K562 (cell line): Measurements from ENCODE around the gene BDP1. TPM values are rescaled to one million over a fixed set of nuclear protein-coding genes. Genes with fewer than 3 reads are reported as not detected.

ENCODE experiments used
- ATAC-seq: fragments of 200-7000 bp; cut with Tn5 transposase; 3 replicates; pipeline ENCODE4 v1.9.1; 2020; ENCODE audit warnings: moderate library complexity
- BruUV-seq: library from RNA; stranded (reverse); fragments of 400-500 nt; replicated peaks from 2 replicates; lab custom pipeline; 2021; lab: Mats Ljungman, UMichigan
- CTCF ChIA-PET: fragments of 300-600 bp; formaldehyde crosslinking; extraction: SDS; loops from one replicate; lab custom pipeline; 2021; ENCODE audit warnings: low intra/inter-chr PET ratio; lab: Yijun Ruan, JAX
- POLR2A ChIA-PET: fragments of 300-600, 350-650 bp; sonication (Branson Sonifier 250); formaldehyde crosslinking; extraction: SDS; loops from one replicate; lab custom pipeline; 2021; ENCODE audit warnings: antibody characterized with exemption, inconsistent platforms; lab: Yijun Ruan, JAX
- DNase-seq, 4 experiments: peaks; one replicate each; pipeline versions ENCODE4 v3.0.0 to v3.0.0-alpha.2; 2011 to 2018; ENCODE audit warnings: low spot score in 3 of 4, mixed read lengths in 3 of 4; ENCODE audit errors: extremely low read depth in 1 of 4
- FAIRE-seq: peaks from 2 replicates; lab custom pipeline; 2011; peaks lifted over from hg19 to GRCh38; lab: Jason Lieb, UNC
- H2AFZ ChIP-seq: 2 replicates; pipeline ENCODE4 v1.6.0; 2011; ENCODE audit warnings: low read depth, low read length, control low read depth, inconsistent platforms
- H3K27ac ChIP-seq: fragments of 200-600 bp; 3 replicates; pipeline ENCODE4 v1.8.0; 2011; ENCODE audit warnings: low read depth, mild to moderate bottlenecking, control low read depth, inconsistent platforms, low read length, moderate library complexity, mixed read lengths; ENCODE audit errors: extremely low read depth
- H3K27me3 ChIP-seq, 2 experiments: fragments of 300-600 bp in 1 of 2; 2 replicates in 1 of 2; 3 replicates in 1 of 2; pipeline versions ENCODE4 v1.6.0 to v1.8.0; 2011; ENCODE audit warnings: inconsistent platforms in 2 of 2, low read length in 2 of 2, mild to moderate bottlenecking in 1 of 2, mixed read lengths in 1 of 2, moderate library complexity in 1 of 2; ENCODE audit not compliant: control insufficient read depth in 2 of 2, insufficient read depth in 2 of 2
- H3K36me3 ChIP-seq: fragments of 300-600 bp; 3 replicates; pipeline ENCODE4 v1.8.0; 2011; ENCODE audit warnings: mild to moderate bottlenecking, low read length, inconsistent platforms; ENCODE audit not compliant: control insufficient read depth, insufficient read depth
- H3K4me1 ChIP-seq, 2 experiments: fragments of 200-600 bp in 1 of 2; replicated peaks in 1 of 2; 2 replicates in 1 of 2; 3 replicates in 1 of 2; pipeline versions ENCODE4 v1.5.1 to v1.8.0; 2011; ENCODE audit warnings: inconsistent platforms in 2 of 2, low read length in 2 of 2, mild to moderate bottlenecking in 1 of 2, mixed read lengths in 1 of 2, moderate library complexity in 1 of 2; ENCODE audit not compliant: control insufficient read depth in 2 of 2, insufficient read depth in 2 of 2
- H3K4me2 ChIP-seq: 2 replicates; pipeline ENCODE4 v1.6.1; 2011; ENCODE audit warnings: low read length, control low read depth, inconsistent platforms, mixed read lengths; ENCODE audit not compliant: insufficient read depth
- H3K4me3 ChIP-seq: fragments of 200-600 bp; sonication (generic), shearing (Covaris generic); 2 replicates; pipeline ENCODE4 v1.5.1; 2016; ENCODE audit warnings: control low read depth, inconsistent platforms
- H3K79me2 ChIP-seq: fragments of 200-600 bp; 3 replicates; pipeline ENCODE4 v1.8.0; 2011; ENCODE audit warnings: low read length, inconsistent platforms; ENCODE audit not compliant: control insufficient read depth, insufficient read depth
- H3K9ac ChIP-seq, 2 experiments: 2 replicates each; pipeline versions ENCODE4 v1.6.0 to v1.6.1; 2011; ENCODE audit warnings: low read depth in 2 of 2, low read length in 2 of 2, control low read depth in 1 of 2, inconsistent platforms in 1 of 2, mild to moderate bottlenecking in 1 of 2, mixed read lengths in 1 of 2; ENCODE audit not compliant: insufficient read depth in 1 of 2
- H3K9me1 ChIP-seq: one replicate; pipeline ENCODE4 v1.6.0; 2011; ENCODE audit warnings: inconsistent platforms, mild to moderate bottlenecking, low read length, moderate library complexity; ENCODE audit not compliant: control insufficient read depth, insufficient read depth
- H3K9me3 ChIP-seq: replicated peaks from 2 replicates; pipeline ENCODE4 v1.5.1; 2011; ENCODE audit warnings: low read depth, low read length, inconsistent platforms; ENCODE audit not compliant: control insufficient read depth, insufficient read depth
- H4K20me1 ChIP-seq: replicated peaks from 2 replicates; pipeline ENCODE4 v1.6.1; 2011; ENCODE audit warnings: low read length, inconsistent platforms, mixed read lengths; ENCODE audit not compliant: control insufficient read depth, insufficient read depth
- GATA2 ChIP-seq: sonication (generic); formaldehyde crosslinking; IDR thresholded peaks from 2 replicates; pipeline ENCODE4 v1.4.0; 2020; ENCODE audit warnings: mild to moderate bottlenecking, missing genetic modification reagents
- GMEB1 ChIP-seq: fragments of 250-450 bp; sonication (Bioruptor Pico); IDR thresholded peaks from 2 replicates; pipeline ENCODE4 v1.4.0; 2020; ENCODE audit warnings: mild to moderate bottlenecking
- MIER1 ChIP-seq: fragments of 450-650 bp; IDR thresholded peaks from 2 replicates; pipeline ENCODE4 v1.6.1; 2016; ENCODE audit warnings: antibody characterized with exemption, mild to moderate bottlenecking, low read depth
- NFATC3 ChIP-seq: fragments of 450-650 bp; IDR thresholded peaks from 2 replicates; pipeline ENCODE4 v1.6.1; 2017; ENCODE audit warnings: mild to moderate bottlenecking
- PHF8 ChIP-seq: fragments of 200-600 bp; sonication (generic); IDR thresholded peaks from 2 replicates; pipeline ENCODE4 v1.6.1; 2012; ENCODE audit warnings: mixed run types, mild to moderate bottlenecking, inconsistent platforms, low read length, moderate library complexity, borderline replicate concordance
- PRPF4 ChIP-seq: fragments of 200-400 bp; formaldehyde crosslinking; IDR thresholded peaks from one replicate; pipeline ENCODE4 v1.6.1; 2017; ENCODE audit warnings: low read length, low read depth, mild to moderate bottlenecking; ENCODE audit not compliant: insufficient read depth, poor library complexity, severe bottlenecking
- RCOR1 ChIP-seq, 2 experiments: IDR thresholded peaks; 2 replicates each; pipeline ENCODE4 v1.6.1; 2012; ENCODE audit warnings: low read depth in 2 of 2, low read length in 2 of 2, borderline replicate concordance in 1 of 2, improper control_type of control experiment in 1 of 2
- SREBF1 ChIP-seq: fragments of 150-350 bp; IDR thresholded peaks from 2 replicates; pipeline ENCODE4 v1.6.1; 2014; ENCODE audit warnings: antibody characterized with exemption, low read depth, low read length, borderline replicate concordance
- TAF1 ChIP-seq: IDR thresholded peaks from 2 replicates; pipeline ENCODE4 v1.6.1; 2011; ENCODE audit warnings: mild to moderate bottlenecking, low read length, moderate library complexity; ENCODE audit not compliant: insufficient read depth, control insufficient read depth, severe bottlenecking; ENCODE audit errors: extremely low read depth
- ZNF124 ChIP-seq: sonication (generic); formaldehyde crosslinking; IDR thresholded peaks from 2 replicates; pipeline ENCODE4 v1.8.1; 2022; ENCODE audit warnings: missing genetic modification reagents
- ZNF165 ChIP-seq: fragments of 250-450 bp; sonication (Bioruptor Pico); IDR thresholded peaks from 2 replicates; pipeline ENCODE4 v1.4.0; 2020; ENCODE audit warnings: borderline replicate concordance
- ZNF76 ChIP-seq: fragments of 250-450 bp; sonication (Bioruptor Pico); IDR thresholded peaks from 2 replicates; pipeline ENCODE4 v1.4.0; 2020; ENCODE audit warnings: mild to moderate bottlenecking, moderate library complexity, borderline replicate concordance
- WGBS: fragments of 100-300 bp; shearing (Covaris generic); methylation state at CpG from one replicate; pipeline ENCODE4 v1.1.6; 2016; ENCODE audit warnings: low coverage, mixed read lengths; ENCODE audit not compliant: insufficient coverage; ENCODE audit errors: missing lambda C conversion rate; 5-methylcytosine and 5-hydroxymethylcytosine counted together
- in situ Hi-C: fragments of 300-500 bp; cut with MboI; formaldehyde crosslinking; loops from 4 replicates; pipeline ENCODE4 v1.15.0; 2018; ENCODE audit warnings: inconsistent platforms, mixed read lengths
- intact Hi-C: fragments of 100-400 bp; cut with micrococcal nuclease; formaldehyde crosslinking; loops from 2 replicates; pipeline ENCODE4 v1.14.2; 2022
- polyA plus RNA-seq, 8 experiments: library from polyadenylated mRNA; depleted of rRNA in 4 of 8; stranded (reverse) in 5 of 8; unstranded in 3 of 8; fragments of >200 nt; fragmentation: Nextera tagmentation in 2 of 8; fragmentation: Illumina TruSeq in 1 of 8; extraction: Ambion mirVana in 2 of 8; extraction: Trizol in 1 of 8; gene quantifications; 2 replicates each; pipeline versions ENCODE4 v1.2.1 to v1.2.3, GENCODE V29; 2011 to 2014; ENCODE audit warnings: inconsistent platforms in 1 of 8, missing spikeins in 1 of 8
- total RNA-seq, 7 experiments: library from RNA; depleted of rRNA in 6 of 7; stranded (reverse); fragments of >200 nt in 6 of 7; fragmentation: Illumina TruSeq in 2 of 7; extraction: Trizol in 2 of 7; gene quantifications; 2 replicates each; pipeline versions ENCODE4 v1.2.1 to v1.2.3, GENCODE V29; 2011 to 2021; ENCODE audit warnings: low replicate concordance in 1 of 7
- TF ChIP-seq, protein P1 (sequence below), 2 experiments: fragments of 450-650 bp in 1 of 2; sonication (generic) in 1 of 2; formaldehyde crosslinking in 1 of 2; IDR thresholded peaks in 1 of 2; conservative IDR thresholded peaks in 1 of 2; 2 replicates each; pipeline versions ENCODE4 v1.6.1 to v1.8.1; 2016 to 2023; ENCODE audit warnings: mild to moderate bottlenecking in 2 of 2, moderate library complexity in 2 of 2, inconsistent platforms in 1 of 2, missing genetic modification reagents in 1 of 2

BDP1 gene
- total and polyA plus RNA-seq, 9 of the 15 experiments (the other 6 are each of a cell fraction or from before 2014, with no cell fraction given): 6.9 to 47.3 (median 23.9) TPM

- FAIRE-seq (no peak), DNase-seq (no peak), ATAC-seq (no peak)
- Histone ChIP-seq H3K4me2 (peak overlapping the region; percentile 97), H3K9ac (peak overlapping the region in 1 of 2 experiments; percentile 92; a peak in 1 of 4 replicates), H3K36me3 (peaks cover 5% of the 10 kb centered on the region; the same call in 2 of the 3 replicates), H2AFZ (no peak overlapping the region), H3K79me2 (peaks cover 40% of the 10 kb centered on the region), H3K27me3 (no peaks in the 10 kb centered on the region), H3K9me1 (no peaks in the 10 kb centered on the region), H3K4me1 (peaks cover 11 to 12% of the 10 kb centered on the region in 2 experiments; a peak in 4 of 5 replicates), H3K4me3 (peak overlapping the region; percentile 85), H3K9me3 (no peaks in the 10 kb centered on the region), H4K20me1 (no peaks in the 10 kb centered on the region), H3K27ac (no peak overlapping the region)
- in situ Hi-C loops: no loop called here
- BruUV-seq: no TSS peak
- ChIA-PET POLR2A (interaction anchor here (0.8 to 3.3 kb wide), 2 partner anchors 12 to 133 kb away, joined by 3 to 10 read pairs; partner anchors contain the start of gene BDP1), CTCF (no interaction called here)
- TF ChIP-seq GATA2 (CRISPR knock-in tag): 0 out of 2 replicates have a peak, but pooled peaks have one; percentile 27
- TF ChIP-seq PRPF4: no peak
- WGBS: 72% methylated on average over 2 of the region's 2 CpGs
- intact Hi-C loops: no loop called here
Measured at GRCh38 chr5:71588533-71588885, 133.1 kb downstream of the BDP1 start.

DNA sequence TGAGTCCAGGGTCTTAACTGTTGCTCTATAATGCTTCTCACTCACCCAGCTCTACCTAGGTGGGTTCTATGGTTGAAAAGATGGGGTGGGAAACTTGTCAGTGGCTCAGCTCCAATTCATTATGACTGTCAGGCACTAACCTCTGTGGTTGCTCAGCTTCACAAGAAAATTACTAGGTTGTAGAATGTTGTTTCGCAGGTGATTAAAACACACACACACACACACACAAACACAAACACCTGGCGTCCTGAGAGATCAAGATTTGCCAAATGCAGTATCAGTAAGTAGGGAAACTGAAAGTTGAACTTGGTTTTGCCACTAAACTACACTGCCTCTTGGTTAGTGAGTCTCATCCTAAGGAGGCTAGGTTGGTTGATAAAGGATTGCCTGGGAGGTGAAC is 134.5 kb downstream of the BDP1 start:
- in situ Hi-C loops (no loop called here), intact Hi-C loops (no loop called here)
- CTCF ChIA-PET: no interaction called here
- Histone ChIP-seq H3K79me2 (peaks cover 40% of the 10 kb centered on the region), H2AFZ (no peak overlapping the region), H3K4me2 (no peak overlapping the region; the same call in 1 of the 2 replicates)
- ATAC-seq: no peak
- no peak for TF ChIP-seq RCOR1 (IDR thresholded peaks at IDR 0.05; ENCODE audit: borderline replicate concordance in 1 of 2, low read depth in 2 of 2, low read length in 2 of 2)
- TF ChIP-seq SREBF1: no peak
- no peak for TF ChIP-seq ZNF124 (CRISPR knock-in tag)
- no peak for TF ChIP-seq NFATC3
- TF ChIP-seq ZNF165: no peak
- TF ChIP-seq, protein P1, sequence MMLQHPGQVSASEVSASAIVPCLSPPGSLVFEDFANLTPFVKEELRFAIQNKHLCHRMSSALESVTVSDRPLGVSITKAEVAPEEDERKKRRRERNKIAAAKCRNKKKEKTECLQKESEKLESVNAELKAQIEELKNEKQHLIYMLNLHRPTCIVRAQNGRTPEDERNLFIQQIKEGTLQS (IDR thresholded peaks at IDR 0.05): no peak
- TF ChIP-seq, protein P1 (CRISPR knock-in tag; conservative IDR thresholded peaks at IDR 0.05): no peak
- no peak for TF ChIP-seq PHF8
- TF ChIP-seq ZNF76: no peak
- no peak for TF ChIP-seq GMEB1
- no peak for TF ChIP-seq MIER1
- TF ChIP-seq TAF1: no peak
- TF ChIP-seq, all 486 proteins: peak for 0
- FAIRE-seq: peak; percentile 40
- Histone ChIP-seq H3K4me1 (peaks cover 11 to 12% of the 10 kb centered on the region in 2 experiments; a peak in 4 of 5 replicates), H3K9me3 (no peaks in the 10 kb centered on the region), H3K27me3 (no peaks in the 10 kb centered on the region), H3K9me1 (no peaks in the 10 kb centered on the region), H3K9ac (no peak overlapping the region), H4K20me1 (no peaks in the 10 kb centered on the region), H3K4me3 (no peak overlapping the region), H3K27ac (no peak overlapping the region), H3K36me3 (peaks cover 9% of the 10 kb centered on the region; the same call in 2 of the 3 replicates)
- no TSS peak for BruUV-seq
- WGBS: 73% methylated on average over 2 of the region's 2 CpGs
- POLR2A ChIA-PET: interaction anchor here (2.5 kb wide), 1 partner anchor 11 kb away, joined by 7 read pairs; no protein-coding TSS in a partner anchor
- DNase-seq: no peak
